WTC11 (cell line): ENCODE data around the gene AKR1C8. TPM values are rescaled to one million over a fixed set of nuclear protein-coding genes. Genes with fewer than 3 reads are reported as not detected.

Source experiments
- ATAC-seq: fragments of 200-7000 bp; cut with Tn5 transposase; 2 replicates; pipeline ENCODE4 v1.10.0; 2021; ENCODE audit warnings: mild to moderate bottlenecking, moderate library complexity
- CTCF ChIA-PET: fragments of 300-600 bp; sonication (Branson Sonifier 250); formaldehyde crosslinking; loops from one replicate; lab custom pipeline; 2021; ENCODE audit warnings: antibody characterized with exemption; lab: Charles Lee
- POLR2A ChIA-PET: fragments of 350-600 bp; sonication (Branson Sonifier 250); formaldehyde crosslinking; loops from one replicate; lab custom pipeline; 2021; ENCODE audit warnings: antibody characterized with exemption; lab: Charles Lee
- DNase-seq: peaks from one replicate; pipeline ENCODE4 v3.0.0; 2021; ENCODE audit warnings: low spot score
- H3K27ac Mint-ChIP-seq: 2 replicates; pipeline ENCODE4 v1.8.0; 2021; ENCODE audit warnings: mixed read lengths
- H3K27me3 Mint-ChIP-seq: 2 replicates; pipeline ENCODE4 v1.8.0; 2021; ENCODE audit warnings: low read depth, mild to moderate bottlenecking, moderate library complexity, mixed read lengths
- H3K36me3 Mint-ChIP-seq: 2 replicates; pipeline ENCODE4 v1.8.0; 2021; ENCODE audit warnings: mixed read lengths
- H3K4me1 Mint-ChIP-seq: 2 replicates; pipeline ENCODE4 v1.8.0; 2022; ENCODE audit warnings: mixed read lengths
- H3K4me3 Mint-ChIP-seq: 2 replicates; pipeline ENCODE4 v1.8.0; 2021; ENCODE audit warnings: mild to moderate bottlenecking, moderate library complexity, mixed read lengths
- H3K9me3 Mint-ChIP-seq: 2 replicates; pipeline ENCODE4 v1.8.0; 2021; ENCODE audit warnings: mixed read lengths
- CREM ChIP-seq: sonication (generic); formaldehyde crosslinking; IDR thresholded peaks from 2 replicates; pipeline ENCODE4 v1.8.1; 2022; ENCODE audit warnings: mild to moderate bottlenecking, missing genetic modification reagents, moderate library complexity
- EMX1 ChIP-seq: fragments of 250-450 bp; sonication (Bioruptor Pico); IDR thresholded peaks from 2 replicates; pipeline ENCODE4 v1.8.0; 2021; ENCODE audit warnings: mild to moderate bottlenecking
- GABPB1 ChIP-seq: sonication (generic); formaldehyde crosslinking; IDR thresholded peaks from 2 replicates; pipeline ENCODE4 v1.8.1; 2023; ENCODE audit warnings: mild to moderate bottlenecking, missing genetic modification reagents
- RORB ChIP-seq: fragments of 250-450 bp; sonication (Bioruptor Pico); IDR thresholded peaks from 2 replicates; pipeline ENCODE4 v1.9.0; 2021; ENCODE audit warnings: mild to moderate bottlenecking
- SMAD4 ChIP-seq: sonication (generic); formaldehyde crosslinking; IDR thresholded peaks from 2 replicates; pipeline ENCODE4 v1.8.0; 2022; ENCODE audit warnings: mild to moderate bottlenecking, missing genetic modification reagents
- TEAD4 ChIP-seq: sonication (generic); formaldehyde crosslinking; IDR thresholded peaks from 2 replicates; pipeline ENCODE4 v1.8.0; 2022; ENCODE audit warnings: mild to moderate bottlenecking, missing genetic modification reagents
- ZBTB21 ChIP-seq: sonication (generic); formaldehyde crosslinking; IDR thresholded peaks from 2 replicates; pipeline ENCODE4 v1.8.1; 2023; ENCODE audit warnings: mild to moderate bottlenecking, missing genetic modification reagents, borderline replicate concordance
- ZNF219 ChIP-seq: sonication (generic); formaldehyde crosslinking; IDR thresholded peaks from 2 replicates; pipeline ENCODE4 v1.8.0; 2023; ENCODE audit warnings: missing genetic modification reagents, mild to moderate bottlenecking, borderline replicate concordance
- ZNF263 ChIP-seq: sonication (generic); formaldehyde crosslinking; IDR thresholded peaks from 2 replicates; pipeline ENCODE4 v1.8.1; 2022; ENCODE audit warnings: low read depth, mild to moderate bottlenecking, moderate library complexity, missing genetic modification reagents
- total RNA-seq: library from RNA; stranded (reverse); gene quantifications from 3 replicates; pipeline ENCODE4 v1.2.3, GENCODE V29; 2021
- TF ChIP-seq, protein P1 (sequence below): fragments of 250-450 bp; sonication (Bioruptor Pico); IDR thresholded peaks from 2 replicates; pipeline ENCODE4 v1.9.0; 2021; ENCODE audit warnings: mild to moderate bottlenecking
- TF ChIP-seq, protein P2 (sequence below): sonication (generic); formaldehyde crosslinking; IDR thresholded peaks from 2 replicates; pipeline ENCODE4 v1.8.1; 2022; ENCODE audit warnings: mild to moderate bottlenecking, moderate library complexity, missing genetic modification reagents
- TF ChIP-seq, protein P3 (sequence below): sonication (generic); formaldehyde crosslinking; IDR thresholded peaks from 2 replicates; pipeline ENCODE4 v1.8.0; 2023; ENCODE audit warnings: mild to moderate bottlenecking, missing genetic modification reagents
- TF ChIP-seq, protein P4 (sequence below): sonication (generic); formaldehyde crosslinking; conservative IDR thresholded peaks from 2 replicates; pipeline ENCODE4 v1.8.1; 2022; ENCODE audit warnings: mild to moderate bottlenecking, missing genetic modification reagents
- TF ChIP-seq, protein P5 (sequence below): fragments of 250-450 bp; sonication (Bioruptor Pico); IDR thresholded peaks from 2 replicates; pipeline ENCODE4 v1.9.0; 2021; ENCODE audit warnings: mild to moderate bottlenecking
- TF ChIP-seq, protein P6 (sequence below): sonication (generic); formaldehyde crosslinking; IDR thresholded peaks from 2 replicates; pipeline ENCODE4 v1.8.1; 2022; ENCODE audit warnings: missing genetic modification reagents, borderline replicate concordance
- TF ChIP-seq, protein P7 (sequence below): sonication (generic); formaldehyde crosslinking; IDR thresholded peaks from 2 replicates; pipeline ENCODE4 v1.8.1; 2023; ENCODE audit warnings: mild to moderate bottlenecking, missing genetic modification reagents, borderline replicate concordance
- TF ChIP-seq, protein P8 (sequence below): sonication (generic); formaldehyde crosslinking; conservative IDR thresholded peaks from 2 replicates; pipeline ENCODE4 v1.8.1; 2023; ENCODE audit warnings: mild to moderate bottlenecking, low read depth, missing genetic modification reagents, moderate library complexity

Gene AKR1C8
- total RNA-seq, 1 experiment from 2014 or later: not detected

DNA sequence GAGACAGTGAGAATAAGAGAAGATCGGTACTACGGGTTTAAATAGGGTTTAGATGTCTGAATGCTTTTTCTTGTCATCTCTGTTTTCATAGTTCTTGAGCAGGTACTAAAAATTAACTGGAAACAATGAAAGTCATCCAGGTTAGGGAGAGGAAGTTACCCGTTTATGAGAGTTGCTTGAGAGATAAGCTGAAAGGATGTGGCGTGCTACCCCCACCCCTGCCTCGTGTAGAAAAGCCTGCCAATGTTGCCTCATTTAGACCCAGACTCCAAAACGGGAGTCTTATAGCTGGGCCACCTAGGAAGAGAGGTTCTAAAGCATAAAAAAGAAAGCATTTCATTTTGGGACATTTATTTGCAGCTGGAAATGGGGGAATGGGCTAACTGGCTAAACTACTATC lies 21.8 kb upstream of the AKR1C8 start:
- TF ChIP-seq, protein P1, sequence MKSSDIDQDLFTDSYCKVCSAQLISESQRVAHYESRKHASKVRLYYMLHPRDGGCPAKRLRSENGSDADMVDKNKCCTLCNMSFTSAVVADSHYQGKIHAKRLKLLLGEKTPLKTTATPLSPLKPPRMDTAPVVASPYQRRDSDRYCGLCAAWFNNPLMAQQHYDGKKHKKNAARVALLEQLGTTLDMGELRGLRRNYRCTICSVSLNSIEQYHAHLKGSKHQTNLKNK (CRISPR knock-in tag): no peak
- TF ChIP-seq, protein P2, sequence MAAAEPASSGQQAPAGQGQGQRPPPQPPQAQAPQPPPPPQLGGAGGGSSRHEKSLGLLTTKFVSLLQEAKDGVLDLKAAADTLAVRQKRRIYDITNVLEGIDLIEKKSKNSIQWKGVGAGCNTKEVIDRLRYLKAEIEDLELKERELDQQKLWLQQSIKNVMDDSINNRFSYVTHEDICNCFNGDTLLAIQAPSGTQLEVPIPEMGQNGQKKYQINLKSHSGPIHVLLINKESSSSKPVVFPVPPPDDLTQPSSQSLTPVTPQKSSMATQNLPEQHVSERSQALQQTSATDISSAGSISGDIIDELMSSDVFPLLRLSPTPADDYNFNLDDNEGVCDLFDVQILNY (CRISPR knock-in tag): no peak
- TF ChIP-seq ZNF263 (CRISPR knock-in tag) (no peak), GABPB1 (CRISPR knock-in tag) (no peak), CREM (CRISPR knock-in tag) (no peak), ZNF219 (CRISPR knock-in tag) (no peak), RORB (CRISPR knock-in tag) (no peak), EMX1 (CRISPR knock-in tag) (no peak), ZBTB21 (CRISPR knock-in tag) (no peak), TEAD4 (CRISPR knock-in tag) (no peak), SMAD4 (no peak)
- TF ChIP-seq, protein P3, sequence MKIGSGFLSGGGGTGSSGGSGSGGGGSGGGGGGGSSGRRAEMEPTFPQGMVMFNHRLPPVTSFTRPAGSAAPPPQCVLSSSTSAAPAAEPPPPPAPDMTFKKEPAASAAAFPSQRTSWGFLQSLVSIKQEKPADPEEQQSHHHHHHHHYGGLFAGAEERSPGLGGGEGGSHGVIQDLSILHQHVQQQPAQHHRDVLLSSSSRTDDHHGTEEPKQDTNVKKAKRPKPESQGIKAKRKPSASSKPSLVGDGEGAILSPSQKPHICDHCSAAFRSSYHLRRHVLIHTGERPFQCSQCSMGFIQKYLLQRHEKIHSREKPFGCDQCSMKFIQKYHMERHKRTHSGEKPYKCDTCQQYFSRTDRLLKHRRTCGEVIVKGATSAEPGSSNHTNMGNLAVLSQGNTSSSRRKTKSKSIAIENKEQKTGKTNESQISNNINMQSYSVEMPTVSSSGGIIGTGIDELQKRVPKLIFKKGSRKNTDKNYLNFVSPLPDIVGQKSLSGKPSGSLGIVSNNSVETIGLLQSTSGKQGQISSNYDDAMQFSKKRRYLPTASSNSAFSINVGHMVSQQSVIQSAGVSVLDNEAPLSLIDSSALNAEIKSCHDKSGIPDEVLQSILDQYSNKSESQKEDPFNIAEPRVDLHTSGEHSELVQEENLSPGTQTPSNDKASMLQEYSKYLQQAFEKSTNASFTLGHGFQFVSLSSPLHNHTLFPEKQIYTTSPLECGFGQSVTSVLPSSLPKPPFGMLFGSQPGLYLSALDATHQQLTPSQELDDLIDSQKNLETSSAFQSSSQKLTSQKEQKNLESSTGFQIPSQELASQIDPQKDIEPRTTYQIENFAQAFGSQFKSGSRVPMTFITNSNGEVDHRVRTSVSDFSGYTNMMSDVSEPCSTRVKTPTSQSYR: no peak
- TF ChIP-seq, protein P4, sequence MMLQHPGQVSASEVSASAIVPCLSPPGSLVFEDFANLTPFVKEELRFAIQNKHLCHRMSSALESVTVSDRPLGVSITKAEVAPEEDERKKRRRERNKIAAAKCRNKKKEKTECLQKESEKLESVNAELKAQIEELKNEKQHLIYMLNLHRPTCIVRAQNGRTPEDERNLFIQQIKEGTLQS (CRISPR knock-in tag): no peak
- TF ChIP-seq, protein P5, sequence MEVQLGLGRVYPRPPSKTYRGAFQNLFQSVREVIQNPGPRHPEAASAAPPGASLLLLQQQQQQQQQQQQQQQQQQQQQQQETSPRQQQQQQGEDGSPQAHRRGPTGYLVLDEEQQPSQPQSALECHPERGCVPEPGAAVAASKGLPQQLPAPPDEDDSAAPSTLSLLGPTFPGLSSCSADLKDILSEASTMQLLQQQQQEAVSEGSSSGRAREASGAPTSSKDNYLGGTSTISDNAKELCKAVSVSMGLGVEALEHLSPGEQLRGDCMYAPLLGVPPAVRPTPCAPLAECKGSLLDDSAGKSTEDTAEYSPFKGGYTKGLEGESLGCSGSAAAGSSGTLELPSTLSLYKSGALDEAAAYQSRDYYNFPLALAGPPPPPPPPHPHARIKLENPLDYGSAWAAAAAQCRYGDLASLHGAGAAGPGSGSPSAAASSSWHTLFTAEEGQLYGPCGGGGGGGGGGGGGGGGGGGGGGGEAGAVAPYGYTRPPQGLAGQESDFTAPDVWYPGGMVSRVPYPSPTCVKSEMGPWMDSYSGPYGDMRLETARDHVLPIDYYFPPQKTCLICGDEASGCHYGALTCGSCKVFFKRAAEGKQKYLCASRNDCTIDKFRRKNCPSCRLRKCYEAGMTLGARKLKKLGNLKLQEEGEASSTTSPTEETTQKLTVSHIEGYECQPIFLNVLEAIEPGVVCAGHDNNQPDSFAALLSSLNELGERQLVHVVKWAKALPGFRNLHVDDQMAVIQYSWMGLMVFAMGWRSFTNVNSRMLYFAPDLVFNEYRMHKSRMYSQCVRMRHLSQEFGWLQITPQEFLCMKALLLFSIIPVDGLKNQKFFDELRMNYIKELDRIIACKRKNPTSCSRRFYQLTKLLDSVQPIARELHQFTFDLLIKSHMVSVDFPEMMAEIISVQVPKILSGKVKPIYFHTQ (CRISPR knock-in tag): no peak
- TF ChIP-seq, protein P6, sequence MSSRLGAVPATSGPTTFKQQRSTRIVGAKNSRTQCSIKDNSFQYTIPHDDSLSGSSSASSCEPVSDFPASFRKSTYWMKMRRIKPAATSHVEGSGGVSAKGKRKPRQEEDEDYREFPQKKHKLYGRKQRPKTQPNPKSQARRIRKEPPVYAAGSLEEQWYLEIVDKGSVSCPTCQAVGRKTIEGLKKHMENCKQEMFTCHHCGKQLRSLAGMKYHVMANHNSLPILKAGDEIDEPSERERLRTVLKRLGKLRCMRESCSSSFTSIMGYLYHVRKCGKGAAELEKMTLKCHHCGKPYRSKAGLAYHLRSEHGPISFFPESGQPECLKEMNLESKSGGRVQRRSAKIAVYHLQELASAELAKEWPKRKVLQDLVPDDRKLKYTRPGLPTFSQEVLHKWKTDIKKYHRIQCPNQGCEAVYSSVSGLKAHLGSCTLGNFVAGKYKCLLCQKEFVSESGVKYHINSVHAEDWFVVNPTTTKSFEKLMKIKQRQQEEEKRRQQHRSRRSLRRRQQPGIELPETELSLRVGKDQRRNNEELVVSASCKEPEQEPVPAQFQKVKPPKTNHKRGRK (CRISPR knock-in tag): no peak
- TF ChIP-seq, protein P7, sequence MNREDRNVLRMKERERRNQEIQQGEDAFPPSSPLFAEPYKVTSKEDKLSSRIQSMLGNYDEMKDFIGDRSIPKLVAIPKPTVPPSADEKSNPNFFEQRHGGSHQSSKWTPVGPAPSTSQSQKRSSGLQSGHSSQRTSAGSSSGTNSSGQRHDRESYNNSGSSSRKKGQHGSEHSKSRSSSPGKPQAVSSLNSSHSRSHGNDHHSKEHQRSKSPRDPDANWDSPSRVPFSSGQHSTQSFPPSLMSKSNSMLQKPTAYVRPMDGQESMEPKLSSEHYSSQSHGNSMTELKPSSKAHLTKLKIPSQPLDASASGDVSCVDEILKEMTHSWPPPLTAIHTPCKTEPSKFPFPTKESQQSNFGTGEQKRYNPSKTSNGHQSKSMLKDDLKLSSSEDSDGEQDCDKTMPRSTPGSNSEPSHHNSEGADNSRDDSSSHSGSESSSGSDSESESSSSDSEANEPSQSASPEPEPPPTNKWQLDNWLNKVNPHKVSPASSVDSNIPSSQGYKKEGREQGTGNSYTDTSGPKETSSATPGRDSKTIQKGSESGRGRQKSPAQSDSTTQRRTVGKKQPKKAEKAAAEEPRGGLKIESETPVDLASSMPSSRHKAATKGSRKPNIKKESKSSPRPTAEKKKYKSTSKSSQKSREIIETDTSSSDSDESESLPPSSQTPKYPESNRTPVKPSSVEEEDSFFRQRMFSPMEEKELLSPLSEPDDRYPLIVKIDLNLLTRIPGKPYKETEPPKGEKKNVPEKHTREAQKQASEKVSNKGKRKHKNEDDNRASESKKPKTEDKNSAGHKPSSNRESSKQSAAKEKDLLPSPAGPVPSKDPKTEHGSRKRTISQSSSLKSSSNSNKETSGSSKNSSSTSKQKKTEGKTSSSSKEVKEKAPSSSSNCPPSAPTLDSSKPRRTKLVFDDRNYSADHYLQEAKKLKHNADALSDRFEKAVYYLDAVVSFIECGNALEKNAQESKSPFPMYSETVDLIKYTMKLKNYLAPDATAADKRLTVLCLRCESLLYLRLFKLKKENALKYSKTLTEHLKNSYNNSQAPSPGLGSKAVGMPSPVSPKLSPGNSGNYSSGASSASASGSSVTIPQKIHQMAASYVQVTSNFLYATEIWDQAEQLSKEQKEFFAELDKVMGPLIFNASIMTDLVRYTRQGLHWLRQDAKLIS (CRISPR knock-in tag): no peak
- TF ChIP-seq, protein P8, sequence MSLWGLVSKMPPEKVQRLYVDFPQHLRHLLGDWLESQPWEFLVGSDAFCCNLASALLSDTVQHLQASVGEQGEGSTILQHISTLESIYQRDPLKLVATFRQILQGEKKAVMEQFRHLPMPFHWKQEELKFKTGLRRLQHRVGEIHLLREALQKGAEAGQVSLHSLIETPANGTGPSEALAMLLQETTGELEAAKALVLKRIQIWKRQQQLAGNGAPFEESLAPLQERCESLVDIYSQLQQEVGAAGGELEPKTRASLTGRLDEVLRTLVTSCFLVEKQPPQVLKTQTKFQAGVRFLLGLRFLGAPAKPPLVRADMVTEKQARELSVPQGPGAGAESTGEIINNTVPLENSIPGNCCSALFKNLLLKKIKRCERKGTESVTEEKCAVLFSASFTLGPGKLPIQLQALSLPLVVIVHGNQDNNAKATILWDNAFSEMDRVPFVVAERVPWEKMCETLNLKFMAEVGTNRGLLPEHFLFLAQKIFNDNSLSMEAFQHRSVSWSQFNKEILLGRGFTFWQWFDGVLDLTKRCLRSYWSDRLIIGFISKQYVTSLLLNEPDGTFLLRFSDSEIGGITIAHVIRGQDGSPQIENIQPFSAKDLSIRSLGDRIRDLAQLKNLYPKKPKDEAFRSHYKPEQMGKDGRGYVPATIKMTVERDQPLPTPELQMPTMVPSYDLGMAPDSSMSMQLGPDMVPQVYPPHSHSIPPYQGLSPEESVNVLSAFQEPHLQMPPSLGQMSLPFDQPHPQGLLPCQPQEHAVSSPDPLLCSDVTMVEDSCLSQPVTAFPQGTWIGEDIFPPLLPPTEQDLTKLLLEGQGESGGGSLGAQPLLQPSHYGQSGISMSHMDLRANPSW (CRISPR knock-in tag): no peak
- TF ChIP-seq, all 79 proteins: peak for 0
- H3K9me3 Mint-ChIP-seq: peaks cover 54% of the 10 kb centered on the region
- no peak overlapping the region for H3K27ac Mint-ChIP-seq
- H3K4me1 Mint-ChIP-seq: no peaks in the 10 kb centered on the region
- POLR2A ChIA-PET: no interaction called here
- H3K27me3 Mint-ChIP-seq: no peaks in the 10 kb centered on the region
- no peak overlapping the region for H3K4me3 Mint-ChIP-seq
- ATAC-seq (no peak), DNase-seq (no peak)
- CTCF ChIA-PET: no interaction called here
- H3K36me3 Mint-ChIP-seq: peaks cover 16% of the 10 kb centered on the region
